Tibial nerve (tissue), 4 donors: ENCODE measurements around the gene SPATS2L. TPM values are rescaled to one million over a fixed set of nuclear protein-coding genes. Genes with fewer than 3 reads are reported as not detected.

Experiments used
- DNase-seq, 2 donors: peaks; one replicate each; pipeline ENCODE4 v3.0.0-alpha.2; 2019; ENCODE audit warnings: low spot score in 2 of 2
- H3K27ac ChIP-seq, 4 donors: fragments of 200-600 bp; sonication (generic) in 3 of 4; one replicate each; pipeline ENCODE4 v1.5.1; 2017 to 2019; ENCODE audit warnings: mild to moderate bottlenecking in 1 of 4
- H3K27me3 ChIP-seq, 2 donors: fragments of 200-600 bp; sonication (generic) in 1 of 2; one replicate each; pipeline versions ENCODE4 v1.5.1 to v1.6.0; 2017 to 2019
- H3K36me3 ChIP-seq, 3 donors: fragments of 200-600 bp; sonication (generic); one replicate each; pipeline ENCODE4 v1.5.1; 2018 to 2019
- H3K4me1 ChIP-seq, 4 donors: fragments of 200-600 bp; sonication (generic) in 3 of 4; one replicate each; pipeline ENCODE4 v1.5.1; 2017 to 2019
- H3K4me3 ChIP-seq, 4 donors: fragments of 200-600 bp; sonication (generic) in 3 of 4; one replicate each; pipeline ENCODE4 v1.5.1; 2017 to 2019; ENCODE audit warnings: mild to moderate bottlenecking in 1 of 4, moderate library complexity in 1 of 4
- H3K9me3 ChIP-seq, 4 donors: fragments of 200-600 bp; sonication (generic) in 3 of 4; one replicate each; pipeline ENCODE4 v1.5.1; 2017 to 2019
- CTCF ChIP-seq, 5 experiments: fragments of 200-600 bp in 3 of 5; fragments of 450-650 bp in 2 of 5; sonication (generic) in 3 of 5; IDR thresholded peaks; one replicate each; pipeline ENCODE4 v1.5.1; 2016 to 2019; ENCODE audit warnings: antibody characterized with exemption in 5 of 5, mild to moderate bottlenecking in 3 of 5, moderate library complexity in 2 of 5
- EP300 ChIP-seq, 2 donors: sonication (generic); formaldehyde crosslinking; IDR thresholded peaks; one replicate each; pipeline ENCODE4 v1.6.1; 2017; ENCODE audit warnings: antibody characterized with exemption in 2 of 2, mild to moderate bottlenecking in 1 of 2
- POLR2A ChIP-seq, 2 donors: fragments of 450-650 bp; IDR thresholded peaks; one replicate each; pipeline ENCODE4 v1.6.1; 2017; ENCODE audit warnings: antibody characterized with exemption in 2 of 2, mild to moderate bottlenecking in 2 of 2, moderate library complexity in 2 of 2
- WGBS, 2 donors: methylation state at CpG; one replicate each; pipeline ENCODE4 v1.1.5; 2018; 5-methylcytosine and 5-hydroxymethylcytosine counted together
- total RNA-seq, 4 donors: library from RNA; depleted of rRNA; stranded (reverse); fragments of >200 nt; gene quantifications; one replicate each; pipeline ENCODE4 v1.1.0, GENCODE V29; 2016

Gene SPATS2L
- total RNA-seq, 4 donors from 2014 or later = 50.9 to 74.1 (median 57.2) TPM

GRCh38 chr2:200453853-200454534 is 147.5 kb downstream of the SPATS2L start:
- Histone ChIP-seq H3K27ac (no peak overlapping the region), H3K36me3 (peaks cover 0 to 27% (median 0%) of the 10 kb centered on the region in 3 donors), H3K4me1 (peaks cover 0 to 11% (median 1%) of the 10 kb centered on the region in 4 donors), H3K4me3 (no peak overlapping the region), H3K9me3 (no peaks in the 10 kb centered on the region), H3K27me3 (no peaks in the 10 kb centered on the region)
- TF ChIP-seq CTCF (IDR thresholded peaks at IDR 0.05) = no peak
- no peak for TF ChIP-seq EP300 (IDR thresholded peaks at IDR 0.05)
- no peak for TF ChIP-seq POLR2A (IDR thresholded peaks at IDR 0.05)
- 80 to 89% methylated on average over 5 of the region's 5 CpGs for WGBS, 2 donors
- DNase-seq = no peak

GRCh38 chr2:200454927-200455801 is 148.7 kb downstream of the SPATS2L start:
- H3K36me3 ChIP-seq = peaks cover 0 to 30% (median 0%) of the 10 kb centered on the region in 3 donors
- H3K9me3 ChIP-seq = no peaks in the 10 kb centered on the region
- H3K4me3 ChIP-seq = no peak overlapping the region
- TF ChIP-seq CTCF (IDR thresholded peaks at IDR 0.05) (no peak), EP300 (IDR thresholded peaks at IDR 0.05) (no peak), POLR2A (IDR thresholded peaks at IDR 0.05) (no peak)
- peaks cover 0 to 11% (median 1%) of the 10 kb centered on the region in 4 donors for H3K4me1 ChIP-seq
- H3K27me3 ChIP-seq = no peaks in the 10 kb centered on the region
- WGBS, 2 donors = 89 to 92% methylated on average over 4 of the region's 4 CpGs
- no peak for DNase-seq
- H3K27ac ChIP-seq = no peak overlapping the region

DNA sequence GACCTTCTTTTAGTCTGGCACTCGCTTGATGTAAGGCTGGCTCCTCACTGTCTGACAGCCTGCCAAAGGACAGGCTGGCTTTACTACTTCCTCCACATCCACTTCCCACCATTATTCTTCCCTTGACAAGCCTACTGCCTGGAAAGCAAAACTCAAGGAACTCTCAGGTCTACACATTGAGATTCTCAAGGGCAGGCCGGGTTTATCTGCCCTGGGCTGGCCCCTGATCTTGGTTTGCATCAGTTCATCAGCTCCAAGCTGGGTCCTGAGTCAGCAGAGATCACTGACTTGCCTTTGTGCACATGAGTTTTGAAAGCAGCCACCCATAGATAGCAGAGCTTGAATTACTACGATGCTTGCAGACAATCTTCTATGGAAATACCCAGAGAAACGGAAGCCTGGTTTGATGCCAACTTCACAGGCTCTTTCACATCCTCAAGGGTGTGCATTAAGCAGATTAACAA is 149.5 kb downstream of the SPATS2L start:
- peaks cover 0 to 11% (median 1%) of the 10 kb centered on the region in 4 donors for H3K4me1 ChIP-seq
- H3K36me3 ChIP-seq = peaks cover 0 to 29% (median 0%) of the 10 kb centered on the region in 3 donors
- H3K27ac ChIP-seq = no peak overlapping the region
- no peak overlapping the region for H3K4me3 ChIP-seq
- no peaks in the 10 kb centered on the region for H3K27me3 ChIP-seq
- no peak for DNase-seq
- H3K9me3 ChIP-seq = no peaks in the 10 kb centered on the region
- TF ChIP-seq CTCF (IDR thresholded peaks at IDR 0.05) (no peak), EP300 (IDR thresholded peaks at IDR 0.05) (no peak), POLR2A (IDR thresholded peaks at IDR 0.05) (no peak)
- WGBS, 2 donors = 53 to 59% methylated on average over 4 of the region's 4 CpGs

GRCh38 chr2:200456567-200456966 is 150.1 kb downstream of the SPATS2L start:
- Histone ChIP-seq H3K4me3 (no peak overlapping the region), H3K9me3 (no peaks in the 10 kb centered on the region), H3K4me1 (peaks cover 0 to 11% (median 1%) of the 10 kb centered on the region in 4 donors), H3K36me3 (peaks cover 0 to 28% (median 0%) of the 10 kb centered on the region in 3 donors), H3K27me3 (no peaks in the 10 kb centered on the region), H3K27ac (no peak overlapping the region)
- no peak for DNase-seq
- TF ChIP-seq CTCF (IDR thresholded peaks at IDR 0.05) (no peak), EP300 (IDR thresholded peaks at IDR 0.05) (no peak), POLR2A (IDR thresholded peaks at IDR 0.05) (no peak)
- 77 to 84% methylated on average over 2 of the region's 2 CpGs for WGBS, 2 donors
